ENCODE data around the gene SCN11A.

SCN11A gene

DNA sequence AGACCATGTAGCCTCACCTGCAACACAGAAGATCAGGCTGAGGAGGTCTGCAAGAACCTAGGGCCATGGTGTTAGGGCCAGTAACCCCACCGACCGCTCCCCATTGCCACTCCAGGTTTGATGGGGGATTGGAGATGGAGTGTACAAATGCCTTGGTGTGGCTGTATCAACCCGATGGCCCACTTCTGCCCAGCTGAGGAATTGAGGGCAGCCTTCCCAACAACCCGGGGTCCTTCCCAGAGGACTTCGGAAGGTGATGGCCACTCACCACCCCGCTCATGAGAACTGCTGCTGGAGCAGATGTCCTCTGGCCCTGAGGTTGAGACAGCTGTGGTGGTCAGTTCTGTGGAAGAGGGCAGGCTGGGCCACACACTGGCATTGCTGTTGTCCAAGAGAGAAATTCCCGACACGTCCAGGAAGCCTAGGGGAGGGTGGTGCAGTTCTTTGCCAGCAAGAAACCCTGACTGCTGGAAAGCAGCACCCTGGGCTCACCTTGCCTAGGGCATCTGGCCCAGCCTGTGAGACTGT lies 46.8 kb upstream of the SCN11A start:
- H3K36me3 Mint-ChIP-seq (ENCODE audit: low read depth): peaks cover 36% of the 10 kb centered on the region
- no peak overlapping the region for H3K27ac Mint-ChIP-seq
- no peaks in the 10 kb centered on the region for H3K27me3 Mint-ChIP-seq (ENCODE audit: low read depth)
- no peak overlapping the region for H3K4me3 Mint-ChIP-seq
- peaks cover 39% of the 10 kb centered on the region for H3K4me1 Mint-ChIP-seq
- TF ChIP-seq, protein P1, sequence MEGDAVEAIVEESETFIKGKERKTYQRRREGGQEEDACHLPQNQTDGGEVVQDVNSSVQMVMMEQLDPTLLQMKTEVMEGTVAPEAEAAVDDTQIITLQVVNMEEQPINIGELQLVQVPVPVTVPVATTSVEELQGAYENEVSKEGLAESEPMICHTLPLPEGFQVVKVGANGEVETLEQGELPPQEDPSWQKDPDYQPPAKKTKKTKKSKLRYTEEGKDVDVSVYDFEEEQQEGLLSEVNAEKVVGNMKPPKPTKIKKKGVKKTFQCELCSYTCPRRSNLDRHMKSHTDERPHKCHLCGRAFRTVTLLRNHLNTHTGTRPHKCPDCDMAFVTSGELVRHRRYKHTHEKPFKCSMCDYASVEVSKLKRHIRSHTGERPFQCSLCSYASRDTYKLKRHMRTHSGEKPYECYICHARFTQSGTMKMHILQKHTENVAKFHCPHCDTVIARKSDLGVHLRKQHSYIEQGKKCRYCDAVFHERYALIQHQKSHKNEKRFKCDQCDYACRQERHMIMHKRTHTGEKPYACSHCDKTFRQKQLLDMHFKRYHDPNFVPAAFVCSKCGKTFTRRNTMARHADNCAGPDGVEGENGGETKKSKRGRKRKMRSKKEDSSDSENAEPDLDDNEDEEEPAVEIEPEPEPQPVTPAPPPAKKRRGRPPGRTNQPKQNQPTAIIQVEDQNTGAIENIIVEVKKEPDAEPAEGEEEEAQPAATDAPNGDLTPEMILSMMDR (IDR thresholded peaks at IDR 0.05; ENCODE audit: unreplicated experiment in 3 of 3): no peak
- no peaks in the 10 kb centered on the region for H3K9me3 Mint-ChIP-seq

DNA sequence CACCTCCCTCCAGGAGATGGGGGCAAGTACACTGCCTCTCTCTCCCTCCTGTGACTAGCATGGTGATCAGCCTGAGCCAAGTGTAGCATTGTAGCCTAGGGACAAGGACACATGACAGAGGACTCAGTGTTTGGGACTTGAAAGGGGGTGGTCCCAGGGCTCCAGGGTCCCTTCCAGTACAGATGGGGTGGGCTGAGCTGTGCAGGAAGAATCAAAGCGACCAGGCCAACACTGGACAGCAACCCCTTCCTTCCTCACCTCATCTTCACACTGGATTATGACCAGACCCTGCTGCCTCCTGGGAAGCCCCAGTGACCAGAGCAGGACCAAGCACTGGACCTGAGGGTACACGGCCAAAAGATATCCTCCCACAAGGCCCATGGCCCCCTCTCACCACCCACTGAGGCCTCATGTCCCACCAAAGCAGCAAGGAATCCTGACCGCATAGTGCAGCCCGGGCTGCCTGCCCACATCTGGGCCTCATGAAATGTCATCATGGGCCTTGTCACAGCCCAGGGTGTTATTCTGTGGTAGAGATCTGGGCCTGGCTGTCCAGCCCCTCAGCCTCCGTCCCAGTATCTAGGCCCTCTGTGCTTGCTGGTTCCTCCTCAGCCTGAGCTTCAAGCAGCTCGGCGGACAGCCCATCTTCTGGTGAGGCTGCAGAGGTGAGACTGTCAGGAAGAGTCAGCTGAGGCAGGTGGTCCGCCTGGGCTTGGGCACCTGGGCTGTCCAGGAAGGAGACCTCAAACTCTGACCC lies 46.1 kb upstream of the SCN11A start:
- Mint-ChIP-seq H3K4me1 (peaks cover 36% of the 10 kb centered on the region), H3K27me3 (ENCODE audit: low read depth) (no peaks in the 10 kb centered on the region), H3K4me3 (no peak overlapping the region), H3K27ac (peak overlapping the region in 2 of 3 experiments; percentile 26 to 86), H3K36me3 (ENCODE audit: low read depth) (peaks cover 38% of the 10 kb centered on the region), H3K9me3 (no peaks in the 10 kb centered on the region)
- TF ChIP-seq, protein P1 (IDR thresholded peaks at IDR 0.05; ENCODE audit: unreplicated experiment in 3 of 3): no peak

- Mint-ChIP-seq H3K9me3 (no peaks in the 10 kb centered on the region), H3K27ac (peak overlapping the region; percentile 26 to 86 (median 65))
- TF ChIP-seq, protein P1 (IDR thresholded peaks at IDR 0.05; ENCODE audit: unreplicated experiment in 3 of 3): no peak
Measured at GRCh38 chr3:39096775-39097174, 45.0 kb upstream of the SCN11A start.

DNA sequence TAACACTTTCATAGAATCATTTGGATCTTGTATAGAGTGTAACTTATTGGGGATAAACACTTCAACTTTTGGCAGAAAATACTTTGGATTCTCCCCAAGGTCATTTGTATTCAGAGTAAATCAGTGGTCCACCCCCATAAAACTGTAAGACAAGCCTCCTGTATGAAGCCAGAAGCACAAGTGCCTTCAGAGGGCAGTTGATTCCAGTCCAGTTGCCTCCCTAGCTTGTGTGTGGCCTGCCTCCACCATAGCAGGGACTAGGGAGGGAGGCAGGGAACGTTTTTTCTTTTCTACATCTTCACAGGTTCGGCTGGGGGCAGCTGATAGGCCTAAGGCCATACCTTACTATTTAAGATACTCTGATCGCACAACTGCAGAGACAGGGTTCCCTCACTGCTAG lies 44.0 kb upstream of the SCN11A start:
- H3K27ac Mint-ChIP-seq: peak overlapping the region in 2 of 3 experiments; percentile 57 to 86
- TF ChIP-seq, protein P1 (IDR thresholded peaks at IDR 0.05; ENCODE audit: unreplicated experiment in 3 of 3): no peak
- H3K27me3 Mint-ChIP-seq (ENCODE audit: low read depth): no peaks in the 10 kb centered on the region
- H3K9me3 Mint-ChIP-seq: no peaks in the 10 kb centered on the region
- H3K36me3 Mint-ChIP-seq (ENCODE audit: low read depth): peaks cover 51% of the 10 kb centered on the region
- no peak overlapping the region for H3K4me3 Mint-ChIP-seq
- H3K4me1 Mint-ChIP-seq: peaks cover 30% of the 10 kb centered on the region

More at GRCh38 chr3:39096775-39097174, 45.0 kb upstream of the SCN11A start:
- no peak overlapping the region for H3K4me3 Mint-ChIP-seq
- H3K36me3 Mint-ChIP-seq (ENCODE audit: low read depth): peaks cover 47% of the 10 kb centered on the region
- H3K4me1 Mint-ChIP-seq: peaks cover 30% of the 10 kb centered on the region
- no peaks in the 10 kb centered on the region for H3K27me3 Mint-ChIP-seq (ENCODE audit: low read depth)

DNA sequence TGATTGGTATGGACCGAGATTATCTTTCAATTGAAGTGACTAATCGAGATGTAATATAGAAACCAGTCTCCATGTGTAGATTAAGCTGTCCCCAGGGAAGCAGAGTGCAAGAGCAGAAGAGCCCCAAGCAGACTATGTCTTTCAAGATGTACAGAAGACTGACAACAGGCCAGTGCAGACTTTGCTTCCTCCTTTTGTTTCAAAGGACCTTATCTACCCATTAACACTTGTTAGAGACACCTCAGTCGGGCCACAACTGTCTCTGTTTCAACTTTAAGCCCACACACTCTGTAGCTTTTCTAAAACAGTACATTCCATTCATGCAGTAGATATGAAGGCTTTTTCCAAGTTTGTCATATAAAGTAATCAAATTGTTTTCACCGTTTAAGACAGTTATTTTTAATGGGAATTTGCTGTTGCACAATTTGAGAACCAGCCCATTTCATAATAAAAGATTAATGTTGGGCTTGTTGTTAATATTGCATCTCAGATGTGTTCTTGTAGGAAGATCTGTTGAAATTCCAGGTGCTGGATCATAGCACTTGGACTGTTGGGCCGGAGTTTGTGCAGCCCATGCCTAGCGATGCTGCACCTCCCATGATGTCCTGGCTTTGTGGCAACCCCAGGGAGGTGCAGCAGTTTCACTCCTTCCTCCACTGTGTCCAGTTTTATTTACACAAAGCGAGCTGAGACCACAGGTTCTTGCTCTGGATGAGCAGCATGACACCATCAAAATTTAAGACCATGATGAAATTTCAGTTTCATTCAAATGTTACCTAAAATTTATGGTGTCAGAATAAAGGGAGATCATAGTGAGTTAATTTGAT lies 43.3 kb upstream of the SCN11A start:
- Mint-ChIP-seq H3K27me3 (ENCODE audit: low read depth) (no peaks in the 10 kb centered on the region), H3K36me3 (ENCODE audit: low read depth) (peaks cover 55% of the 10 kb centered on the region), H3K4me3 (no peak overlapping the region), H3K9me3 (no peaks in the 10 kb centered on the region), H3K27ac (peak overlapping the region in 2 of 3 experiments; percentile 57 to 86), H3K4me1 (peaks cover 30% of the 10 kb centered on the region)
- TF ChIP-seq, protein P1 (IDR thresholded peaks at IDR 0.05; ENCODE audit: unreplicated experiment in 3 of 3): no peak
